HL-60 (cell line): Measurements from ENCODE around the gene TEX9.

Source experiments
- DNase-seq, 2 experiments: peaks; one replicate each; pipeline ENCODE4 v3.0.0-alpha.2; 2010 to 2020; ENCODE audit warnings: low read depth in 1 of 2, low spot score in 1 of 2
- H3K27ac ChIP-seq: fragments of 250-450 bp; sonication (Bioruptor Pico); replicated peaks from 2 replicates; pipeline ENCODE4 v1.5.1; 2020; ENCODE audit warnings: mild to moderate bottlenecking, moderate library complexity
- H3K27me3 ChIP-seq: fragments of 250-450 bp; sonication (Bioruptor Pico); 2 replicates; pipeline ENCODE4 v1.5.1; 2021; ENCODE audit warnings: mild to moderate bottlenecking, moderate library complexity; ENCODE audit not compliant: insufficient read depth, poor library complexity, severe bottlenecking
- H3K4me3 ChIP-seq: replicated peaks from 2 replicates; pipeline ENCODE4 v1.5.1; 2011; ENCODE audit warnings: mild to moderate bottlenecking, control low read depth, low read length; ENCODE audit not compliant: insufficient read depth
- CTCF ChIP-seq: IDR thresholded peaks from one replicate; pipeline ENCODE4 v1.5.1; 2011; ENCODE audit warnings: low read length, control low read depth, inconsistent platforms; ENCODE audit not compliant: insufficient read depth
- GABPA ChIP-seq: IDR thresholded peaks from 2 replicates; pipeline ENCODE4 v1.6.1; 2012; ENCODE audit warnings: low read depth
- POLR2AphosphoS5 ChIP-seq: IDR thresholded peaks from 2 replicates; pipeline ENCODE4 v1.6.1; 2012; ENCODE audit warnings: low read depth
- SPI1 ChIP-seq: IDR thresholded peaks from 2 replicates; pipeline ENCODE4 v1.6.1; 2012; ENCODE audit warnings: low read depth, mild to moderate bottlenecking, borderline replicate concordance
- TF ChIP-seq, protein P1 (sequence below): IDR thresholded peaks from 2 replicates; pipeline ENCODE4 v1.6.1; 2012; ENCODE audit warnings: low read depth; ENCODE audit not compliant: insufficient replicate concordance

The TEX9 gene

DNA sequence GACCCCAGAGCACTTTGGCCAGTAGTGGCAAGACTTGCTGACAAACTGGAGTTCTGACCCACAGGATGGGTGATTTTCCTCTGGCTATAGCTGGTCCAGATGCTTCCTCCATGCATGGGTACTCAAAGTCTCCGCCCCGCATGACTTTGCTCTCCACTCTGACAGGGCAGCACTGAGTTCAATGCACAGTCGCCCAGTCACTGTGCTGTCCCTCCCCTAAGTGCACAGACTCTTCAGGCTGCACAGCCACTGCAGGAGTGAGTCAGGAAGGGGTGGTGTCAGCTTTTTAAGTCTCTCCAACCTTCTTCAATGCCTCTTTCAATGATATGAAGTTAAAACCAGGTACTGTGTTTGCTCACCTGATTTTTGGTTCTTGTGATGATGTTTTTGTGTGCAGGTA, 17.8 kb downstream of the TEX9 start:
- no peaks in the 10 kb centered on the region for H3K27me3 ChIP-seq
- no peak overlapping the region for H3K27ac ChIP-seq
- DNase-seq = no peak
- TF ChIP-seq, protein P1, sequence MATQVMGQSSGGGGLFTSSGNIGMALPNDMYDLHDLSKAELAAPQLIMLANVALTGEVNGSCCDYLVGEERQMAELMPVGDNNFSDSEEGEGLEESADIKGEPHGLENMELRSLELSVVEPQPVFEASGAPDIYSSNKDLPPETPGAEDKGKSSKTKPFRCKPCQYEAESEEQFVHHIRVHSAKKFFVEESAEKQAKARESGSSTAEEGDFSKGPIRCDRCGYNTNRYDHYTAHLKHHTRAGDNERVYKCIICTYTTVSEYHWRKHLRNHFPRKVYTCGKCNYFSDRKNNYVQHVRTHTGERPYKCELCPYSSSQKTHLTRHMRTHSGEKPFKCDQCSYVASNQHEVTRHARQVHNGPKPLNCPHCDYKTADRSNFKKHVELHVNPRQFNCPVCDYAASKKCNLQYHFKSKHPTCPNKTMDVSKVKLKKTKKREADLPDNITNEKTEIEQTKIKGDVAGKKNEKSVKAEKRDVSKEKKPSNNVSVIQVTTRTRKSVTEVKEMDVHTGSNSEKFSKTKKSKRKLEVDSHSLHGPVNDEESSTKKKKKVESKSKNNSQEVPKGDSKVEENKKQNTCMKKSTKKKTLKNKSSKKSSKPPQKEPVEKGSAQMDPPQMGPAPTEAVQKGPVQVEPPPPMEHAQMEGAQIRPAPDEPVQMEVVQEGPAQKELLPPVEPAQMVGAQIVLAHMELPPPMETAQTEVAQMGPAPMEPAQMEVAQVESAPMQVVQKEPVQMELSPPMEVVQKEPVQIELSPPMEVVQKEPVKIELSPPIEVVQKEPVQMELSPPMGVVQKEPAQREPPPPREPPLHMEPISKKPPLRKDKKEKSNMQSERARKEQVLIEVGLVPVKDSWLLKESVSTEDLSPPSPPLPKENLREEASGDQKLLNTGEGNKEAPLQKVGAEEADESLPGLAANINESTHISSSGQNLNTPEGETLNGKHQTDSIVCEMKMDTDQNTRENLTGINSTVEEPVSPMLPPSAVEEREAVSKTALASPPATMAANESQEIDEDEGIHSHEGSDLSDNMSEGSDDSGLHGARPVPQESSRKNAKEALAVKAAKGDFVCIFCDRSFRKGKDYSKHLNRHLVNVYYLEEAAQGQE = no peak
- TF ChIP-seq CTCF (no peak), POLR2AphosphoS5 (no peak), GABPA (no peak), SPI1 (no peak)
- no peak overlapping the region for H3K4me3 ChIP-seq

DNA sequence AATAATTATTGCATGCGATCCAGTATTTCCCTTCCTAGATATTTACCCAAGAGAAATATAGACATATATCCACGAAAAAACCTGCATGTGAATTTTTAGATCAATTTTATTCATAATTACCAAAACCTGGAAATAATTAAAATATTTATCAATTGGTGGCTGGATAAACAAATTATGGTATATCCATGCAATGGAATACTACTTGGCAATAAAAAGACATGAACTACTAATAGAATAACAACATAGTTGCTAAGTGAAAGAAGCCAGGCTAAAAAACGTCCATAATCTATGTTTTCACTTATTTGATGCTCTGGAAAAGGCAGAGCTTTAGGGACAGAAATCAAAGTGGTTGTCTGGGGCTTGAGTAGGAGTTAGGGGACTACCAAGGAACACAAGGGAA, 20.7 kb downstream of the TEX9 start:
- TF ChIP-seq, protein P1 = no peak
- TF ChIP-seq CTCF (no peak), SPI1 (no peak), POLR2AphosphoS5 (no peak), GABPA (no peak)
- no peaks in the 10 kb centered on the region for H3K27me3 ChIP-seq
- no peak for DNase-seq
- H3K27ac ChIP-seq = no peak overlapping the region
- no peak overlapping the region for H3K4me3 ChIP-seq

DNA sequence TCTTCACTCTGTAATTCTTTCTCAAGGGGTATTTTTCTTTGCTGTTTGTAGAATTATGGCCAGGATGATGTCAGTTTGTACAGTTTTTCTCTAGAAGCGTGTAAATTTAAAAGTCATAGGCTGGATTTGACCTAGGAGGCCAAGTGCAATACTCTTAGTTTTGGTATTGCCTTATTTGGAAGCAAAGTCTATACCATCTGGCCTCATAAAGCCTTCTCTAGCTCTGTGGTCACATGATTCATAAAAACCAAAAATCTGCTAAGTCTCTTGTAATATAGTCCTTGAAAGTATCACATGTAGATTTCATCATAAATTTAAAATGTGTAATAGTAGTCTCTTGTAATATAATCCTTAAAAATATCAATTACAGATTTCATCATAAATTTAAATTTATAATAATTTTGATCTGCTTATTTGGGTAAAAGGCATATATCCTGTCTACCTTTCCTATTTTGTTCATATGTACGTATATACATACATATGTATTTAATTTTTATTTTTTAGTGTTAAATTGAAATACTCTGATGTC, 25.6 kb downstream of the TEX9 start:
- DNase-seq = no peak
- H3K27ac ChIP-seq = no peak overlapping the region
- no peaks in the 10 kb centered on the region for H3K27me3 ChIP-seq
- TF ChIP-seq SPI1 = no peak
- TF ChIP-seq CTCF = no peak
- TF ChIP-seq, protein P1 = no peak
- no peak for TF ChIP-seq GABPA
- TF ChIP-seq POLR2AphosphoS5 = no peak
- no peak overlapping the region for H3K4me3 ChIP-seq
